Activated CD4-positive, alpha-beta T cell treated with anti-CD3 and anti-CD28 coated beads for 48 hours (primary cell): ENCODE data around the gene WDFY2.
A peak's percentile ranks its signal among the peaks of the same experiment; 100 is the strongest.
"Not testable (repeated sequence)": the region's sequence is repeated elsewhere in the genome, so short reads cannot be mapped to it uniquely, and the experiment has no call there.

Experiments used
- DNase-seq: peaks from one replicate; pipeline ENCODE4 v3.0.0-alpha.2; 2020

Gene WDFY2, protein sequence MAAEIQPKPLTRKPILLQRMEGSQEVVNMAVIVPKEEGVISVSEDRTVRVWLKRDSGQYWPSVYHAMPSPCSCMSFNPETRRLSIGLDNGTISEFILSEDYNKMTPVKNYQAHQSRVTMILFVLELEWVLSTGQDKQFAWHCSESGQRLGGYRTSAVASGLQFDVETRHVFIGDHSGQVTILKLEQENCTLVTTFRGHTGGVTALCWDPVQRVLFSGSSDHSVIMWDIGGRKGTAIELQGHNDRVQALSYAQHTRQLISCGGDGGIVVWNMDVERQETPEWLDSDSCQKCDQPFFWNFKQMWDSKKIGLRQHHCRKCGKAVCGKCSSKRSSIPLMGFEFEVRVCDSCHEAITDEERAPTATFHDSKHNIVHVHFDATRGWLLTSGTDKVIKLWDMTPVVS

DNA sequence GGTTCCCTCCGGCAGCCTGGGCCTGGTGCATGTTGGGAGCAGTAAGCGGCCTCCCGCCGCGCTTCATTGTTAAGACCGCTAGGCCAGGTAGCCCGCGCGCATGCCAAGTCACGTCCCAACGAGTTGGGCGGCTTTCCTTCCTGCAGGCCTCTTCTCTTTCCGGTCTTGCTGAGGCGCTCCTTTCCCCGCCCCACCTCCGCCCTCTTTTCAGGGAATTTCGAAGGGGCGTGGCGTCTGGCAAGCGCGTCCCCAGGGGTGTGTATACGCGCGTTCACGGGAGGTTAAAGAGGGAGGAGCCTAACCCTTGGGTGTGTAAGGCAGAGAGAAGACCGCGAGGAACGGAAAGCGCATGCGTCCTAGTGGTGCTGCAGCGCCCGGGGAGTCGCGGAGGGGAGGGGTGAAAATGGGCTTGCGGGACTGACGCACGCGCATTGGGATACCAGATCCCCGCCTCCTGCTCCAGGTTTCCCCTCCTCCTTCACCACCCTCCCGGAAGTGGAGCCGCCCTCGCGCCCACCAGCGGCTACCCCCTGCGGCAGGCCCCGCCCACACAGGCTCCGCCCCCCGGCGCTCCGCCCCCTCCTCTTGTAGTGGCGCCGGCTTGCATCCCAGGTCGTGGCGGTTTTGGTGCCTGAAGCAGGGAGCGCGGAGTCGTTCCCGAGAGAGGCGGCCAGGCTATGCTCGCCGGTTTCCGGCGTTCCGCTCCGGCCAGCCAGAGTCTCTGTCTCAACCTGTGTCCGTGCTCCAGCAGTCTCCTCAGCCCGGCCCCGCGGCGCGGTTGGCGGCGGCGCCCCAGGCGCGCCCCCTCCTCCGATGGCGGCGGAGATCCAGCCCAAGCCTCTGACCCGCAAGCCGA, at the start of gene WDFY2:
WDFY2 (plus strand) TSS at position 588 of the 856 bp plus-strand sequence; CDS start at position 814, 226 bp downstream.
- peak; percentile 99 for DNase-seq

DNA sequence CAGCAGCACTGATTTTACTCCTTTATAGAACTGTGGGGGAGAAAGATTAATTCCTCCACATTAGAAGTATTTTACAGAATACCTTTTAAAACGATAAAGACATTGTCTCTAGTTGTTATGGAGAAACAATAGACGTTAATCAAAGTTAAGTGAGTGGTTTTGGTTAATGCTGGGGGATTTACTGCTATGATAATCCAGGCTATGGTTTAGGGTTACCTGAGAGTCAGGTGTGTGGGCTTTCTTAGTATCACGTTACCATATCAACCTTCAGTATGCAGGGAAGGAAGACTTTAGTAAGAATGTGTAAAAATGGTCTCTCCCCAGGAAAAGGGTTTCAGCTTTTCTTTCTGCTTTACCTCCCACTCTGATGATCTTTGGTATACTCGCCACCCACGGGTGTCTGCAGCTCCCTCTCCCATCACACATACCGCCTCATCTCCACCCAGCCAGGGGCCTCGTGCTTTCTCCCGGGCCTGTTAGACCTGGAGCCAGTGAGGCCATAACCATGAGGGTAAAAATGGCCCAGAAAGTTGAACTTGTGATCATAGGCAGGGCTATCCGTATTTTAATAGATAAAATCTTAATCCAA, 45.6 kb upstream of the WDFY2 start:
- no peak for DNase-seq

DNA sequence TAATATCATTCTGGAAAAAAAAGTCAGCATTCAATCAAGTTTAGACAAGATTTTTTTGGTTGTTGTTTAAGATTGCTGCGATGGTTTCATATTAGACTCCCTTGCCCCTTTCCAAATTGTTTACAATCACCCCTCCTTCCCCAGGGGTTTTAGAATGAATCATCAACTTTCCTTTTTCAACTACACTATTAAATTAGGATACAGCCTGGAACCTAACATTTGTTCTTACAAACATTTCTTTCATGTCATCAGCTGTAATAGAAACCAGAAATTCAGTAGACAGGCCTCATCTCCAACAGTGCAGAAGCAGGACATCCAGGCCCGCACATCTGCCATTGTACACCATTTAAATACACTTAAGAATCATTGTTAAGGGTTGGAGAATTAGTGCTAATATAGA, 44.4 kb upstream of the WDFY2 start:
- DNase-seq: no peak

DNA sequence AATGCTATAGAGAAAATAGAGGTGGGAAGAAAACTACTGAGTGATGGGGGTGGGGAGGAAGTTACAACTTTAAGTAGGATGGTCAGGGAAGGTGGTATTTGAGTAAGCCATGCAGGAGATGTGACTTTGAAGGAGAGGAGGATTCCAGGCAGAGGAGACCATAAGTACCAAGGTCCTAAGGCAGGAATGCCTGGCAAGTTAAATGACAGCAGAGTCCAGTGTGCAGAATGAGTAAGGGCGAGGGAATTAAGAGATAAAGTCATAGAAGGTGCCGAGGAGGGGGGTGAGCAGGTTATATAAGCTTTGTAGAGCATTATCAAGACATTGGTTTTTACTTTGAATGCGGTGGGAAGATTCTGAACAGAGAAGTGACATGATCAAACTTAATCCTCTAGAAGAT, 43.2 kb upstream of the WDFY2 start:
- no peak for DNase-seq

DNA sequence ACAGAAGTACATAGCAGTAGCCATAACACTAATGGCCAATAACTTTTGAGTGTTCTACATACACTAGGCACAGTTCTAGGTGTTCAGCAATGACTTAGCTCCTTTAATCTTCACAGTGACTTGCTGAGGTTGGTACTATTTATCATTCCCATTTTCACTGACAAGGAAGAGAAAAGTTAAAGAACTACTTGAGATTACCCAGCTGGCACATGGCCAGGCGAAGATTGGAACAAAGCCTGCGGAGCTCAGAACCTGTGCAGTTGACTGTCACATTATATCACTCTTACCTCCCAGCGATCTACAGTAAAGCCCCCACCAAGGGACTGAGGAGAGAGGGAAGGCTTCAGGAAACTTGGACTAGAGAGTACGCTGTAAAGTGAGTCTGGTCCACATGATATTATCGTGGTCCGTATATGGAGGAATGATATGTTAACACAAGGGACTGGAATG, 42.4 kb upstream of the WDFY2 start:
- DNase-seq: no peak

DNA sequence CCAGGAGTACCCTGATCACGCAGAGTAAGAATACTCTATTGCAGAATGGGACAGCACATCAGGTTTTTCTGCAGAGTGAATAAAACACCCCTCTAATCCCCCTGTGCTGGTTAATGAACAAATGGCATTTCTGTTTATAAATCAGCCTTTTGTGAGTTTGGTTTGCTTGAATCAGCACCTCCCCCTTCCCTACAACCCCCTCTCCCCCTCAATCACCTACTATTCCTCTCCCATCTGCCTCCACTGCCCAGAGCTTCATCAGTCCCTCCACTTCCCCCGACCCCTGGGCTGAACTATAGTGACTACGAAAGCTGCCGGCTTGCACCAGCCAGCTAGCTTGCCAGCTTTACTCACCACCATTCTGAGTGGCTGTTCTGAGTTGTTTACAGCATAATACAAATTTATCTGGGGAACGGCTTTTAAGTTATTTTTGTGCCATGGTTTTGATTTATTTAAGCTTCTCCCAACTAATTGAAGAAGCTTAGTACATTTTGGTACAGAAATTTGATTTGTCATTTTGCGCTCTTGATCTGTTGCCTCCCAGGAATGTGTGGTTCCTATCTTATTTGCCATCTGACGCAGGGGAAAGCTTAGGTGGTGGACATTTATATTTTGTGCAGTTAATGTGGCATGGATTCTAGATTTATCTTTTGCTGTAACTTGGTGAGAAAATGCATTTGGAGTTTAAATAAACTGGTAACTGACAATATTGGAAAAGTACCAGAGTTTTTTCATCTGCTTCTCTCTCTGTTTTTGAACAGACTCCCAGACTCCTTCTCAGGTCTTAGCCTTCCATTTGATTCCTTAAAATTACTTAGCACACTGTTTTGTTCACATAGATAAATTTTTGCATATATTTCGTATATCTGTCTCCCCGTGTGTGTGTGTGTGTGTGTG, 41.7 kb upstream of the WDFY2 start:
- DNase-seq: no peak

DNA sequence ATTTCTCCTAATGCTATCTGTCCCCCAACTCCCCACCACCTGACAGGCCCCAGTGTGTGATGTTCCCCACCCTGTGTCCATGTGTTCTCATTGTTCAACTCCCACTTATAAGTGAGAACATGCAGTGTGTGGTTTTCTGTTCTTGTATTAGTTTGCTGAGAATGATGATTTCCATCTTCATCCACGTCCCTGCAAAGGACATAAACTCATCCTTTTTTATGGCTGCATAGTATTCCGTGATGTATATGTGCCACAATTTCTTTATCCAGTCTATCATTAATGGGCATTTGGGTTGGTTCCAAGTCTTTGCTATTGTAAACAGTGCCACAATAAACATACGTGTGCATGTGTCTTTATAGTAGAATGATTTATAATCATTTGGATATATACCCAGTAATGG, 38.8 kb upstream of the WDFY2 start:
- DNase-seq: not testable (repeated sequence)

DNA sequence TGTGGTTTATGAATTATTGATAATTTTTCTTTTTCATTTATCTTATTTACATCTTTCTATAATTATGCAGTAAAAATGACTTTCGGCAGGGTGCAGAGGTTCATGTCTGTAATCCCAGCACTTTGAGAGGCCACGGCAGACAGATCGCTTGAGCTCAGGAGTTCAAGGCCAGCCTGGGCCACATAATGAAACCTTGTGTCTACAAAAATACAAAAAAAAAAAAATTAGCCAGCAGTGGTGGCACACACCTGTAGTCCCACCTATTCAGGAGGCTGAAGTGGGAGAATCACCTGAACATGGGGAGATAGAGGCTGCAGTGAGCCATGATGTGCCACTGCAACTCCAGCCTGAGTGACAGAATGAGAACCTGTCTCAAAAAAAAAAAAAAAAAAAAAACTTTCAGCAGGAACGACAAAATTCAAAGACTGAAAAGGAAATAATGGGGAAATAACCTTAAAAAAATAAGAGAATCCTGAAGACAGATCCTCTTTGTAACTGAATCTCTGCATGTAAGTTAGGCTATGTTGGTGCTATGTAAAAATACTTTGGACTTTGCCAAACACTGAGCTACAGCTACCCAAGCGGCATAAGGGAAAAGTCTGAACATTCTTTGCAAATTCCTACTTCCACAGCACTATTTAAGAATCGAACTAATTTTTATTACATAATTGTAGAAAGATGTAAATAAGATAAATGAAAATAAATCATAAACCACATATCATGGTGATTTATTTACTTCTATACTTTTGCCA, 36.7 kb upstream of the WDFY2 start:
- DNase-seq: no peak

DNA sequence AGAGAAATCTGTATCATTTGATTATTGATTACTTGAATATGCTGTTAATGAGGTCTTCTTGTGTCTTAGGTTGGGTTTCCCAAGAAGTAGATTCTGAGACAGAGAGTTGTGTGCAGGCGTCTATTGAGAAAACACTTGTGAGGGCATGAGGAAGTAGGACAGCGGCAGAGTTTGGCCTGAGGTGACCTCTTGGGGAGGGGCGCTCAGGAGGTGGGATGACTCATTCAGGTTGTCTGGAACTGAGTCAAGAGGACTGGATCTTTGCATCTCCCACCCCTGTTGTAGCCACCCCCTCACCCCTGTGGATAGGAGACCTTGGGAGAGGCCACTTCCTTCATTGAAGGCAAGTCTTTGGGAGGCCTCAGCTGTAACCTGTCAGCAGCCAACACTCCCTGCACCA, 35.2 kb upstream of the WDFY2 start:
- peak; percentile 8 for DNase-seq

DNA sequence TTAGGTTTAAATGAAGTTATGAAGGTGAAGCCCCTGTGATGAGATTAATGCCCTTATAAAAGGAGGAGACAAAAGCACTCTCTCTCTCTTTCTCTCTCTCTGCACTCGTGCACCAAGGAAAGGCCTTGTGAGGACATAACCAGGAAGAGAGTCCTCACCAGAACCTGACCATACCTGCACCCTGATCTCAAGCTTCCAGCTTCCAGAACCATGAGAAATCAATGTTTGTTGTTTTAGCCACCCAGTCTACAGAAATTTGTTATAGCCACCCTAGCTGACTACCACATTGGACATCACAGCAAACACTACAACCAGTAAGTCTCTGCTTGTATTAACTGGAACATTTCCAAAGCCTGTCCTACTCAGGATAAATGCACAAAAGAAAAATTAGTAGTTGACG, 34.7 kb upstream of the WDFY2 start:
- DNase-seq: no peak

DNA sequence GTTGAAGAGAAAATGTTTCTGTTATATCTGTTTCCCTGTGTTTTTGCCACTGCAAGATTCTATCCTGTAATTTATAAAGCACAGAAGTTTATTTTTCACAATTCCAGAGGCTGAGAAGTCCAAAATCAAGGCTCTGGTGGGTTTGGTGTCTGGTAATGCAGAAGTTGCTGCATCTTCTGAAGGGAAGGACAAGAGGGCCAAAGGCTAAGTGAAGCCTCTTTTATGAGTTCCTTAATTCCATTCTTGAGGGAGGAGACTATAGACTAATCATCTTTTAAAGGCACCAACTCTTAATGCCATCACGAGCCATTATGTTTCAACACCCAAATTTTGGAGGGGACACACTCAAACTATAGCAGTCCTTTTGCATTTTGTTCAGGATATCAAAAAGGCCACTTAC, 34.1 kb upstream of the WDFY2 start:
- DNase-seq: no peak

DNA sequence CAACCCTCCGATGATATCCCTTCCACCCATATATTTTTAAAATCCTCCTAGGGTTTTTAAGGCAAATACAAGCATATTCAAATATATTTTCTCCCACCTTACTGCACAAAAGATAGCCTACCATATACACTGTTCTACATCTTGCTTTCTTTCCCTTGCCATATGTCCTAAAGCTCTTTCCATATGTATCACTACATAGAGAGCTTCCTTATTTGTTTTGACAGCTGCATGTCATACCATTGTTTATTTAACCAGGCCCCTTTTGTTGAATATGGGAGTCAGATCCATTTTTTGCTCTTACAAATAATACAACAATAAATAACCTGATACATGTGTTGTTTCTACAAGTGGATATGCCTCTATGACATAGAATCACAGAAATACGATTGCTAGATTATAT, 32.8 kb upstream of the WDFY2 start:
- no peak for DNase-seq

DNA sequence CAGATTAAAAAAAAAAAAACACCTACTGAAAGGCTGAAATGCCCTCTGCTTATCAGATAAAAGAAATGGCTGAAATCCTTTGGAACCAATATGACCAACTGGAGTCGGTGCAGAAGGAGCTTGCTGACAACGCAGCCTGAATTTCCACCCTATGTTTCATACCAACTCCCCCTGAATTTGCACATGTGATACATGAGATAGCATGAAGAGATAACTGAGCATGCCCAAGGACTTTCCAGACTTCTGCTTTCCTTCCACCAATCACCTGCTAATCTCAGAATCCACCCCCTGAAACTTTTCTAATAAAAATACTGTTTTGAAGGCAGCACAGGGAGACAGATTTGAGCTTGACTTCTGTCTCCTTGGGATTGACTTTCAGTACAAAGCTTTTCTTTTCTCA, 32.2 kb upstream of the WDFY2 start:
- DNase-seq: no peak

DNA sequence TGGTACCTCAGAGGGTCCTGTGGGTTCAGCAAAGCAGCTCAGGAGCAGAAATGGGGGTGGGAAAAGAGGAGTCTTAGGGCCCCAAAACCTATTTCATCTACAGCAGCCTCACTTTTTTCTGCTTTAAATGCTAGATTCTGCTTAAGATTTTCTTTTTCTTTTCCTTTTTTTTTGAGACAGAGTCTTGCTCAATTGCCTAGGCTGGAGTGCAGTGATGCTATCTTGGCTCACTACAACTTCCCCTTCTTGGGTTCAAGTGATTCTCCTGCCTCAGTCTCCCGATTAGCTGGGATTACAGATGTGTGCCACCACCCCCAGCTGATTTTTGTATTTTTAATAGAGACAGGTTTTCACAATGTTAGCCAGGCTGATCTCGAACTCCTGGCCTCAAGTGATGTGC, 30.7 kb upstream of the WDFY2 start:
- no peak for DNase-seq

DNA sequence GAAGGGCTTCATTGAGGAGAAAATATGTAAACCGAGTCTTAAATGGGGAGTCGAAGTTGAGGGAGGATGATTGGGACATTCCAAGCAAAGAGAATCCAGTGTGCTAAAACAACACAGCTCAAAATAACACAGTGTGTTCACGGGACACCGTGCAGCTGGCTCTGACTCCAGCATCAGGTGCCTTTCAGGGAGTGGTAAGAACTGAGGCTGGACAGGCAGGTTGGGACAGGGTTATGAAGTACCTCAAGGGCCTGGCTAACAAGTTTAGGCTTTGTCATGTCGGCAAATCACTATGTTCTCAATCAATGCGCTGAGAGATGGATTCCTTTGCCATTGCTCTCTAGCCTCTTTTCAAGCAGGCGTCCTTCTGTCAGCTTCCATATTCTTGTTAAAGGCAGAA, 27.5 kb upstream of the WDFY2 start:
- DNase-seq: no peak

DNA sequence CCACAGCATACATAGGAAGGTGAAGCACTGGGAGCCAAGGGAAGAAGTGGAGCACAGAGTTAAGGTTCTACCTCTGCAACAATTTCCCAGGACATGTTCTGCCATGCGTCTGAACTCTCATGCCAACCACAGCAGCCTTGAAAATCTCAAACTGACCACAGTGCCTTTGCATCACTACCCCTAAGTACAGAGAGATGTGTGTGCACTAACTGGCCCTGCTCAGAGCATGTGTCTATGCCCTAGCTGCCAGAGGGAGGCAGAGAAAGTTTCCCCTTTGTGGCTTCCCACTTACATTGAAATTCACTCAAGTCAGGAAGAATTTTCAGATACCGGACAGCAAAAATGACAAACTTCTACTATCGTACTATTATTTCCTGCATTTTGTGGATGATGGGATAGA, 26.8 kb upstream of the WDFY2 start:
- DNase-seq: no peak

DNA sequence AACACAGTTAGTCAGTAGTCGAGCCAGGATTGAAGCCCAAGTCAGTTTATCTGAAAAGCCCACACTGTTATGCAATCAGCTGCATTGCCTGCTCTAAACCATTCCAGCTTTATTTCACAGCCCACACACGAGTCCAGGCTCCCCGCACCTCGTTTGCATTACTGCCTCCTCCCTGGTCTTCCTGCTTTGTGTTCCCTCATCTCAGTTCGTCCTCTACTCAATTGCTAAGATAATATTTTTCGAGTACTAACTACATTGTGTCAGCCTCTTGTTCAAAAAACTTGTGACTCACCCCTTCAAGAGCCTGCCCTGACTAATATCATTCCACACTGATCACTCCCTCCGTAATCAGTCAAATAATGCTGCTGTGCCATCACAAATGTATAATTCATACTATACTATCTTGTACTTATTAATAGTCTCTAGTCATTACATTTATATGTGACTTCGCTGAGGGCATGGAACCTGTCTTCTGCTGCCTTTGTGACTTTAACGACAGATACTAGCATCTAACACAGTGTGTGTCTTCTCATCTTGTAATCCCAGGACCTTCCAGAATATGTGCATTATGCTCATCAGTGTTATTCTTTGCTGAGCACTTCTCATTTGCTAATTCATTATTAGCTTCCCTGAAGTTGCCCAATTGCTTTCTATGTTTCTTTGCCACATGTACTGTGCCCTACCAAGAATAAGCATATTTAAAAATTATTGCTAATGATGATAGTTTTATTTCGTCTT, 26.2 kb upstream of the WDFY2 start:
- no peak for DNase-seq

DNA sequence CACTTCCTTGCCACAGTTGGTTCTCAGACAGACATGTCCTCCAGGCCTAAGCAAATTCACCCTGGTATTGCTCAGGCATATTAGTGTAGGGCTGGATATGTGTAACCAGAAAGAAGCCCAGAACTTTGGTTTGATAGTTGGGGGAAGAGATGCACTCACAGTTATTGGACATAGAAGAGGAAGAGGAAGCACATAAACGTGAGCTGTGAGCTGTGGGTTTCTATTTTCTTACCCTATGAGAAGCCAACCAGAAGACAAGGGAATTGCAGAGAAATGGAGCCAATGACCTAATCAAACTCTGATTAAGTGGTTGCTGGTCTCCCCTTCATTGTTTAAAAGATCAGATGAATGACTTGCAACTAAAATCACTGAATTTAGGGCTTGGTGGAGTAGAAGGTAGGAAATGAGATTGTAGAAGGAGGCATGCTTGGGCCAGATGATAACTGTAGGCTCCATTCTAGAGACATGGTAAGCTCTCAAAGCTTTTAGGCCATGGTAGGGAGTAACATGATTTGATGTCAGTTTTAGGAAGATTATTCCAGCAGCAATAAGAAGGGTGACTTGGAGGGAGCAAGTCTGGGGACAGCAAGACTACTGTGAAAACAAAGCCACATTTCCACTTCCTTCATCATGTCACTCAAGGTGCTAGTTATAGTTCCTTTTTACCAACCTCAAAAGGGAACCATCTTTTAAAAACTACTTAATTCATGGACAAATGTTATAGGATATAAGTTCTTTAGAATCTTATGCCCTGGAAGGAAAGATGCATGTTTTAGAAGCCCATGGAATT, 24.1 kb upstream of the WDFY2 start:
- no peak for DNase-seq

DNA sequence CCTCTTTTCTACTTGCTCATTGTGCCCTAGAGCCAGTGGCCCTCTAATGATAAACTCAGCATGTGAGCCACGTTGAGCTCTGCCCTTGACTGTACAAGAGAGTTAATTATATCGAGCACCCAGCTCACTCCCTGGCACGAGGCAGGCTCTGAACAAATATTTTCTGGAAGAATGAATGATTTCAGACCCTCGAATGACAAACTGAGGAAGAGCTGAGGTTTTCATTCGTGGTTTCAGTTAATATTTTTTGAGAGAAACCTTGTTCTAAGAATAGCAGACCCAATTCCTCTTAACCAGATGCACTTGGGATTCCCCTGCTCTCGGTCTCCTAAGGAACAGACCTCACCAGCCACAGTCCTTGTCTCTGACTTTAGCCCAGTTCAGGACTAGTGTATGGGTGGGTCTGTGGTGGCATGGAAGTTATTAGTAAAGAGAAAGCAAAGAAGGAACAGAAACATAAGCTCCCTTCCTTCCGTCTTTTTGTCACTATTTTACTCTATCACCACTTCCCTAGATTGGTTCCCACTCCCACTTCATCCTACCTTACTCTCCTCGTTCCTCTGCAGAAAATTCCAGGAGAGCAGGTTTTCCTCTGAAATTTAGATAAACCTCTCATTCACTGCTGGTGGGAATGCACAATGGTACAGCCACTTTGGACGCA, 22.1 kb upstream of the WDFY2 start:
- DNase-seq: no peak

DNA sequence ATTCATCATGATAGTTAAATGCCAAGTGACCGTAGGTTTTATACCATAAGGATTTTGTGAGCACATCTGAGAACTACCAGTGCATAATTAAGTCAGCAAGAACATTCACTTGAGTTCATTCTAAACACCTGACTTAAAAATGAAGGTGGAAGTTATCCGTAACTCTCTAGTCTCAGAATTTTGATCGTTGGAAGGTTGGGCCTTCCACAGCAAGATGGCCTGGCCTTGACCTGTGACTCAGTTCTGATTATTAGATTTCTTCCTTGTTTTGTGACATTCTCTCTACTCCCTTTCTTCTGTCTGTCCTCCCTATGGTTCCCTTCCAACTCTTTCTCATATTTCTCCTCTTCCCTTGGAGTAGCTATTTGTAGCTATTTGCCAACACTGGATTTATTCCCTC, 20.0 kb upstream of the WDFY2 start:
- DNase-seq: no peak
